Cardiac fibroblast (primary cell): Measurements from ENCODE around the gene KRTAP10-8.

Experiments used
- DNase-seq, 2 donors: peaks; one replicate each; pipeline versions ENCODE4 v3.0.0 to v3.0.0-alpha.2; 2010; ENCODE audit warnings: low read depth in 2 of 2
- H3K4me3 ChIP-seq, 2 donors: replicated peaks in 1 of 2; 1 replicate in 1 of 2; 2 replicates in 1 of 2; pipeline ENCODE4 v1.5.1; 2011; ENCODE audit warnings: low read depth in 2 of 2, low read length in 2 of 2, mild to moderate bottlenecking in 2 of 2, moderate library complexity in 1 of 2
- CTCF ChIP-seq: IDR thresholded peaks from one replicate; pipeline ENCODE4 v1.5.1; 2011; ENCODE audit warnings: low read depth, mild to moderate bottlenecking, low read length, inconsistent platforms

KRTAP10-8 gene

GRCh38 chr21:44612669-44613229, 870 bp downstream of the KRTAP10-8 start:
- no peak for TF ChIP-seq CTCF
- DNase-seq = no peak
- H3K4me3 ChIP-seq = no peak overlapping the region

- TF ChIP-seq CTCF = no peak
- DNase-seq = no peak
- H3K4me3 ChIP-seq = no peak overlapping the region
Measured at GRCh38 chr21:44613386-44614155, 1.7 kb downstream of the KRTAP10-8 start.

- DNase-seq = no peak
- TF ChIP-seq CTCF = no peak
- no peak overlapping the region for H3K4me3 ChIP-seq
Measured at GRCh38 chr21:44614161-44614631, 2.3 kb downstream of the KRTAP10-8 start.

GRCh38 chr21:44614961-44615391, 3.1 kb downstream of the KRTAP10-8 start:
- H3K4me3 ChIP-seq = no peak overlapping the region
- TF ChIP-seq CTCF = no peak

GRCh38 chr21:44615466-44615865, 3.6 kb downstream of the KRTAP10-8 start:
- DNase-seq = no peak
- no peak for TF ChIP-seq CTCF
- no peak overlapping the region for H3K4me3 ChIP-seq

More at GRCh38 chr21:44614961-44615391, 3.1 kb downstream of the KRTAP10-8 start:
- DNase-seq = no peak

- DNase-seq = no peak
- no peak overlapping the region for H3K4me3 ChIP-seq
- no peak for TF ChIP-seq CTCF
Measured at GRCh38 chr21:44615911-44616590, 4.2 kb downstream of the KRTAP10-8 start.
